Measurements from ENCODE around the gene RHEB. TPM values are rescaled to one million over a fixed set of nuclear protein-coding genes. Genes with fewer than 3 reads are reported as not detected.

The RHEB gene
- total and polyA plus RNA-seq, 7 donors, result 98.0 to 248 (median 167) TPM

- TF ChIP-seq CTCF (IDR thresholded peaks at IDR 0.05), result no peak
- 80 to 95% (median 92%) methylated on average over 1 of the region's 1 CpG for WGBS, 3 donors
- H3K36me3 ChIP-seq (ENCODE audit: insufficient read depth in 1 of 2, low read depth in 1 of 2), result peaks cover 2 to 81% of the 10 kb centered on the region in 2 donors
- no peaks in the 10 kb centered on the region for H3K27me3 ChIP-seq (ENCODE audit: insufficient read depth in 3 of 3, low read length in 2 of 3)
- DNase-seq (no peak), ATAC-seq (no peak)
- intact Hi-C loops (cut with DNase I), result no loop called here
- no peak overlapping the region for H3K4me3 ChIP-seq
- H3K27ac ChIP-seq, result peak overlapping the region; percentile 43
- no peaks in the 10 kb centered on the region for H3K9me3 ChIP-seq
- H3K4me1 ChIP-seq, result peaks cover 42% of the 10 kb centered on the region
These were observed 36.0 kb downstream of the RHEB start for GRCh38 chr7:151483711-151483983.

- Histone ChIP-seq H3K4me3 (no peak overlapping the region), H3K27me3 (ENCODE audit: insufficient read depth in 3 of 3, low read length in 2 of 3) (no peaks in the 10 kb centered on the region), H3K4me1 (peaks cover 38% of the 10 kb centered on the region), H3K9me3 (no peaks in the 10 kb centered on the region), H3K27ac (peak overlapping the region; percentile 43), H3K36me3 (ENCODE audit: insufficient read depth in 1 of 2, low read depth in 1 of 2) (peaks cover 2 to 75% of the 10 kb centered on the region in 2 donors)
- TF ChIP-seq CTCF (IDR thresholded peaks at IDR 0.05), result no peak
- intact Hi-C loops (cut with DNase I), result no loop called here
- 74 to 84% (median 76%) methylated on average over 8 of the region's 8 CpGs for WGBS, 3 donors
- ATAC-seq (peak; percentile 45 to 80 (median 68)), DNase-seq (peak in 1 of 2 donors; percentile 69)
These were observed 36.6 kb downstream of the RHEB start for GRCh38 chr7:151482883-151483710.

- no peak overlapping the region for H3K4me3 ChIP-seq
- DNase-seq (no peak), ATAC-seq (peak in 1 of 4 donors; percentile 22)
- H3K9me3 ChIP-seq, result no peaks in the 10 kb centered on the region
- 80 to 91% (median 82%) methylated on average over 4 of the region's 4 CpGs for whole genome bisulfite sequencing, 3 donors
- peaks cover 2 to 76% of the 10 kb centered on the region in 2 donors for H3K36me3 ChIP-seq (ENCODE audit: insufficient read depth in 1 of 2, low read depth in 1 of 2)
- no peak for TF ChIP-seq CTCF (IDR thresholded peaks at IDR 0.05)
- H3K4me1 ChIP-seq, result peaks cover 38% of the 10 kb centered on the region
- H3K27me3 ChIP-seq (ENCODE audit: insufficient read depth in 3 of 3, low read length in 2 of 3), result no peaks in the 10 kb centered on the region
- H3K27ac ChIP-seq, result peak overlapping the region; percentile 38
- intact Hi-C loops (cut with DNase I), result no loop called here
These were observed 37.8 kb downstream of the RHEB start for GRCh38 chr7:151481650-151482505.

- intact Hi-C loops (cut with DNase I), result no loop called here
- no peaks in the 10 kb centered on the region for H3K27me3 ChIP-seq (ENCODE audit: insufficient read depth in 3 of 3, low read length in 2 of 3)
- ATAC-seq (no peak), DNase-seq (no peak)
- H3K27ac ChIP-seq, result no peak overlapping the region
- H3K4me1 ChIP-seq, result peaks cover 8% of the 10 kb centered on the region
- no peak for TF ChIP-seq CTCF (IDR thresholded peaks at IDR 0.05)
- peaks cover 0 to 54% of the 10 kb centered on the region in 2 donors for H3K36me3 ChIP-seq (ENCODE audit: insufficient read depth in 1 of 2, low read depth in 1 of 2)
- peaks cover 5% of the 10 kb centered on the region for H3K9me3 ChIP-seq
- H3K4me3 ChIP-seq, result no peak overlapping the region
- WGBS, 3 donors, result 91 to 95% (median 95%) methylated on average over 7 of the region's 7 CpGs
These were observed 41.8 kb downstream of the RHEB start for GRCh38 chr7:151477867-151478266.
